ENCODE measurements around the gene DIP2B.
"Not testable (repeated sequence)": the region's sequence is repeated elsewhere in the genome, so short reads cannot be mapped to it uniquely, and the experiment has no call there.

DIP2B gene

GRCh38 chr12:50545786-50546185 lies 41.0 kb downstream of the DIP2B start:
- DNase-seq = no peak

GRCh38 chr12:50546441-50547318 lies 41.9 kb downstream of the DIP2B start:
- in situ Hi-C loops (cut with HindIII; ENCODE audit: low pct_ligation_motif_present, low pct_unique_long_range_greater_than_20kb, low sequenced_read_pairs) = no loop called here
- DNase-seq = no peak

More at GRCh38 chr12:50545786-50546185, 41.0 kb downstream of the DIP2B start:
- in situ Hi-C loops (cut with HindIII; ENCODE audit: low pct_ligation_motif_present, low pct_unique_long_range_greater_than_20kb, low sequenced_read_pairs) = no loop called here

- in situ Hi-C loops (cut with HindIII; ENCODE audit: low pct_ligation_motif_present, low pct_unique_long_range_greater_than_20kb, low sequenced_read_pairs) = no loop called here
- no peak for DNase-seq
Observed at GRCh38 chr12:50547742-50548141, 43.0 kb downstream of the DIP2B start.

- in situ Hi-C loops (cut with HindIII; ENCODE audit: low pct_ligation_motif_present, low pct_unique_long_range_greater_than_20kb, low sequenced_read_pairs) = no loop called here
- DNase-seq = no peak
Observed at GRCh38 chr12:50549885-50550284, 45.1 kb downstream of the DIP2B start.

GRCh38 chr12:50550530-50551223 lies 45.9 kb downstream of the DIP2B start:
- DNase-seq = no peak
- in situ Hi-C loops (cut with HindIII; ENCODE audit: low pct_ligation_motif_present, low pct_unique_long_range_greater_than_20kb, low sequenced_read_pairs) = no loop called here

GRCh38 chr12:50551866-50552265 lies 47.1 kb downstream of the DIP2B start:
- no peak for DNase-seq
- in situ Hi-C loops (cut with HindIII; ENCODE audit: low pct_ligation_motif_present, low pct_unique_long_range_greater_than_20kb, low sequenced_read_pairs) = no loop called here

- DNase-seq = no peak
- in situ Hi-C loops (cut with HindIII; ENCODE audit: low pct_ligation_motif_present, low pct_unique_long_range_greater_than_20kb, low sequenced_read_pairs) = no loop called here
Observed at GRCh38 chr12:50554651-50555050, 49.9 kb downstream of the DIP2B start.

- DNase-seq = no peak
- in situ Hi-C loops (cut with HindIII; ENCODE audit: low pct_ligation_motif_present, low pct_unique_long_range_greater_than_20kb, low sequenced_read_pairs) = no loop called here
Observed at GRCh38 chr12:50555471-50555885, 50.7 kb downstream of the DIP2B start.

- no peak for DNase-seq
Observed at GRCh38 chr12:50556273-50556672, 51.5 kb downstream of the DIP2B start.

GRCh38 chr12:50556796-50557195 lies 52.0 kb downstream of the DIP2B start:
- DNase-seq; in situ Hi-C loops (cut with HindIII; ENCODE audit: low pct_ligation_motif_present, low pct_unique_long_range_greater_than_20kb, low sequenced_read_pairs): not testable (repeated sequence)

More at GRCh38 chr12:50556273-50556672, 51.5 kb downstream of the DIP2B start:
- in situ Hi-C loops (cut with HindIII; ENCODE audit: low pct_ligation_motif_present, low pct_unique_long_range_greater_than_20kb, low sequenced_read_pairs) = no loop called here

GRCh38 chr12:50557421-50557820 lies 52.6 kb downstream of the DIP2B start:
- no peak for DNase-seq
- in situ Hi-C loops (cut with HindIII; ENCODE audit: low pct_ligation_motif_present, low pct_unique_long_range_greater_than_20kb, low sequenced_read_pairs) = no loop called here

- in situ Hi-C loops (cut with HindIII; ENCODE audit: low pct_ligation_motif_present, low pct_unique_long_range_greater_than_20kb, low sequenced_read_pairs) = no loop called here
- DNase-seq = no peak
Observed at GRCh38 chr12:50558970-50559369, 54.2 kb downstream of the DIP2B start.

GRCh38 chr12:50562520-50563433 lies 58.0 kb downstream of the DIP2B start:
- no peak for DNase-seq
- in situ Hi-C loops (cut with HindIII; ENCODE audit: low pct_ligation_motif_present, low pct_unique_long_range_greater_than_20kb, low sequenced_read_pairs) = no loop called here

- DNase-seq = no peak
- in situ Hi-C loops (cut with HindIII; ENCODE audit: low pct_ligation_motif_present, low pct_unique_long_range_greater_than_20kb, low sequenced_read_pairs) = no loop called here
Observed at GRCh38 chr12:50563434-50563787, 58.6 kb downstream of the DIP2B start.

GRCh38 chr12:50564237-50564947 lies 59.6 kb downstream of the DIP2B start:
- in situ Hi-C loops (cut with HindIII; ENCODE audit: low pct_ligation_motif_present, low pct_unique_long_range_greater_than_20kb, low sequenced_read_pairs) = no loop called here
- DNase-seq = no peak

- no peak for DNase-seq
- in situ Hi-C loops (cut with HindIII; ENCODE audit: low pct_ligation_motif_present, low pct_unique_long_range_greater_than_20kb, low sequenced_read_pairs) = no loop called here
Observed at GRCh38 chr12:50564948-50565297, 60.1 kb downstream of the DIP2B start.

- in situ Hi-C loops (cut with HindIII; ENCODE audit: low pct_ligation_motif_present, low pct_unique_long_range_greater_than_20kb, low sequenced_read_pairs) = no loop called here
- DNase-seq = no peak
Observed at GRCh38 chr12:50566066-50566465, 61.3 kb downstream of the DIP2B start.

GRCh38 chr12:50567926-50568325 lies 63.1 kb downstream of the DIP2B start:
- in situ Hi-C loops (cut with HindIII; ENCODE audit: low pct_ligation_motif_present, low pct_unique_long_range_greater_than_20kb, low sequenced_read_pairs) = no loop called here
- DNase-seq = no peak
